Subcutaneous adipose tissue (tissue), 4 donors: ENCODE results near the gene MCEMP1. TPM values are rescaled to one million over a fixed set of nuclear protein-coding genes. Genes with fewer than 3 reads are reported as not detected.

Source experiments
- CTCF ChIP-seq: fragments of 450-650 bp; IDR thresholded peaks from one replicate; pipeline ENCODE4 v1.5.1; 2016; ENCODE audit warnings: low read depth, mild to moderate bottlenecking, control low read depth, antibody characterized with exemption, moderate library complexity
- total RNA-seq, 4 donors: library from RNA; depleted of rRNA; stranded (reverse); fragments of >200 nt; gene quantifications; one replicate each; pipeline ENCODE4 v1.1.0, GENCODE V29; 2016

Gene MCEMP1
- total RNA-seq, 4 donors from 2014 or later, result 1.1 to 8.5 (median 1.3) TPM; not detected in 1

- TF ChIP-seq CTCF, result no peak
Measured at GRCh38 chr19:7685546-7686445, 8.9 kb downstream of the MCEMP1 start.

DNA sequence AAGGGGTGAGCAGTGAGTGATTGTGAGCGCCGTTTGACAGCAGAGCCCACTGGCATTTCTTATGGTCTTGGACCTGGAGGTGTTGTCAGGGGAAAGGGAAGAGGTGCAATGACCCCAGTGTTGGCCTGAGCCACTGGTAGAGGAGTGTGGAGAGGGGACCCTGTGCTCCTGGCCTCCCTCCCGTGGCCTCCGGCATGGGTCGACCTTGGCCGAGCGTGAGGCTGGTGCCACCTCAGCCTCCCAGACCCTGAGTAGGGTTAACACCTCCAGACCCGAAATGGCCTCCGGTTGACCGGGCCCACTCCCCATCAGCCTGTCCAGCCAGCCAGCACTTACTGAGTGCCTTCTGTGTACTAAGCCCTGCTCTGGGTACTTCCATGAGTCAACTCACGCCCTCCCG lies 10.3 kb downstream of the MCEMP1 start:
- no peak for TF ChIP-seq CTCF

GRCh38 chr19:7689165-7689564 lies 12.3 kb downstream of the MCEMP1 start:
- no peak for TF ChIP-seq CTCF

- no peak for TF ChIP-seq CTCF
Measured at GRCh38 chr19:7690779-7691258, 13.9 kb downstream of the MCEMP1 start.

GRCh38 chr19:7691497-7691896 lies 14.6 kb downstream of the MCEMP1 start:
- TF ChIP-seq CTCF, result no peak

- TF ChIP-seq CTCF, result no peak
Measured at GRCh38 chr19:7692417-7693088, 15.7 kb downstream of the MCEMP1 start.

DNA sequence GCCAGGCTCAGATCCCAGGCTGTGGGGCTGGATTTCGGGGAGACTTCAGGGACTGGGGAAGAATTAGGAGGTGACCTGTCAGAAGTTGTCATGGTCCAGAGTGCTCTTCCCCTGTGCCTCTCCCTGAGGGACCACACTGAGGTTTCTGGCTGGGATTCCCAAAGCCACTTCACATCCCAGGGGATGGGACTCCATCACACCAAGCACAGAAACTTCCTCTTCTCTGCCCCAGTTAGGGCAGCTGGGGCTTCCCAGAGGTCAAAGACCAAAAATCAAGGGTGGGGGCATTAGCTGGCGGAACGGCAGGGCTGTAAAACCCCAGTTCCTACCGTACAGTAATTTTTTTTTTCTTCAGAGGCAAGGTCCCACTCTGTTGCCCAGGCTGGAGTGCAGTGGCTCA lies 17.6 kb downstream of the MCEMP1 start:
- no peak for TF ChIP-seq CTCF
